ENCODE results near the gene RFX8. TPM values are rescaled to one million over a fixed set of nuclear protein-coding genes. Genes with fewer than 3 reads are reported as not detected.

RFX8 gene
- polyA plus RNA-seq, 1 of the 3 experiments (the other 2 are of a cell fraction): 0.07 TPM

GRCh38 chr2:101480764-101481163, 5.9 kb upstream of the RFX8 start:
- no peaks in the 10 kb centered on the region for H3K79me2 ChIP-seq (ENCODE audit: insufficient read depth)
- H4K20me1 ChIP-seq (ENCODE audit: insufficient read depth): no peaks in the 10 kb centered on the region
- no peaks in the 10 kb centered on the region for H3K9me3 ChIP-seq
- no peaks in the 10 kb centered on the region for H3K36me3 ChIP-seq (replicated peaks in 1 of 2; ENCODE audit: control insufficient read depth in 1 of 2, insufficient read depth in 2 of 2, low read length in 1 of 2)
- TF ChIP-seq FOXM1 (IDR thresholded peaks at IDR 0.05; ENCODE audit: low read depth) (no peak), TCF12 (IDR thresholded peaks at IDR 0.05) (no peak), CHD2 (IDR thresholded peaks at IDR 0.05; ENCODE audit: low read length, partially characterized antibody) (no peak), RXRA (IDR thresholded peaks at IDR 0.05; ENCODE audit: borderline replicate concordance, low read depth) (no peak), RCOR1 (IDR thresholded peaks at IDR 0.05; ENCODE audit: low read length) (no peak), SMC3 (IDR thresholded peaks at IDR 0.05; ENCODE audit: low read depth, low read length) (no peak), RFX5 (IDR thresholded peaks at IDR 0.05; ENCODE audit: low read length) (no peak), TAF1 (IDR thresholded peaks at IDR 0.05; ENCODE audit: borderline replicate concordance, low read depth, low read length) (no peak)
- H3K4me2 ChIP-seq: no peak overlapping the region
- ChIA-PET POLR2A (no interaction called here), CTCF (interaction anchor here (1.6 kb wide), 1 partner anchor 10 kb away, joined by 4 read pairs; no protein-coding TSS in a partner anchor)
- no peak for DNase-seq
- H3F3A ChIP-seq (replicated peaks; ENCODE audit: insufficient read depth): no peaks in the 10 kb centered on the region
- H2AFZ ChIP-seq (ENCODE audit: low read depth): no peak overlapping the region
- no peak overlapping the region for H3K4me3 ChIP-seq (ENCODE audit: low read depth in 2 of 2, low read length in 1 of 2)
- WGBS (ENCODE audit: low lambda C conversion rate): 100% methylated on average over 2 of the region's 8 CpGs
- H3K27ac ChIP-seq (ENCODE audit: low read depth in 2 of 2, low read length in 1 of 2): no peak overlapping the region
- peaks cover 0 to 11% of the 10 kb centered on the region in 2 experiments; a peak in 2 of 4 replicates for H3K4me1 ChIP-seq (ENCODE audit: control insufficient read depth in 1 of 2, insufficient read depth in 2 of 2, low read depth in 1 of 2, low read length in 1 of 2)
- no peaks in the 10 kb centered on the region for H3K27me3 ChIP-seq (ENCODE audit: insufficient read depth)
- H3K9me2 ChIP-seq: no peaks in the 10 kb centered on the region
- H3K9ac ChIP-seq: no peak overlapping the region

GRCh38 chr2:101479810-101480209, 4.9 kb upstream of the RFX8 start:
- TF ChIP-seq RCOR1 (IDR thresholded peaks at IDR 0.05; ENCODE audit: low read length) (no peak), EP300 (IDR thresholded peaks at IDR 0.05; ENCODE audit: borderline replicate concordance in 1 of 2, low read depth in 1 of 2, low read length in 1 of 2) (no peak), GABPA (IDR thresholded peaks at IDR 0.05; ENCODE audit: low read depth) (no peak), SIN3A (IDR thresholded peaks at IDR 0.05; ENCODE audit: borderline replicate concordance, low read depth, low read length) (no peak), RAD21 (IDR thresholded peaks at IDR 0.05; ENCODE audit: low read length) (no peak), JUND (IDR thresholded peaks at IDR 0.05) (no peak), ELF1 (IDR thresholded peaks at IDR 0.05) (no peak), MEF2A (IDR thresholded peaks at IDR 0.05; ENCODE audit: borderline replicate concordance, low read depth) (no peak), FOXJ3 (CRISPR knock-in tag; IDR thresholded peaks at IDR 0.05) (no peak), TEAD4 (IDR thresholded peaks at IDR 0.05; ENCODE audit: borderline replicate concordance, insufficient read depth) (no peak), MAX (IDR thresholded peaks at IDR 0.05; ENCODE audit: low read depth) (no peak), USF1 (IDR thresholded peaks at IDR 0.05; ENCODE audit: borderline replicate concordance, low read depth) (no peak), POLR2AphosphoS5 (IDR thresholded peaks at IDR 0.05; ENCODE audit: low read depth, low read length) (no peak), RXRA (IDR thresholded peaks at IDR 0.05; ENCODE audit: borderline replicate concordance, low read depth) (no peak), SMC3 (IDR thresholded peaks at IDR 0.05; ENCODE audit: low read depth, low read length) (no peak)
- peaks cover 0 to 11% of the 10 kb centered on the region in 2 experiments; a peak in 2 of 4 replicates for H3K4me1 ChIP-seq (ENCODE audit: control insufficient read depth in 1 of 2, insufficient read depth in 2 of 2, low read depth in 1 of 2, low read length in 1 of 2)
- H3K9me2 ChIP-seq: no peaks in the 10 kb centered on the region
- CTCF ChIA-PET: interaction anchor here (1.3 kb wide), 1 partner anchor 92 kb away, joined by 3 read pairs; the partner anchor contains the start of gene CREG2
- WGBS (ENCODE audit: low lambda C conversion rate): 97% methylated on average over 8 of the region's 9 CpGs
- no peak overlapping the region for H2AFZ ChIP-seq (ENCODE audit: low read depth)
- POLR2A ChIA-PET: no interaction called here
- H3K9me3 ChIP-seq: no peaks in the 10 kb centered on the region
- no peak overlapping the region for H3K9ac ChIP-seq
- H3K27me3 ChIP-seq (ENCODE audit: insufficient read depth): no peaks in the 10 kb centered on the region
- H3F3A ChIP-seq (replicated peaks; ENCODE audit: insufficient read depth): no peaks in the 10 kb centered on the region
- no peaks in the 10 kb centered on the region for H3K79me2 ChIP-seq (ENCODE audit: insufficient read depth)
- H3K36me3 ChIP-seq (replicated peaks in 1 of 2; ENCODE audit: control insufficient read depth in 1 of 2, insufficient read depth in 2 of 2, low read length in 1 of 2): no peaks in the 10 kb centered on the region
- no peaks in the 10 kb centered on the region for H4K20me1 ChIP-seq (ENCODE audit: insufficient read depth)
- DNase-seq: no peak
- H3K27ac ChIP-seq (ENCODE audit: low read depth in 2 of 2, low read length in 1 of 2): no peak overlapping the region
- H3K4me3 ChIP-seq (ENCODE audit: low read depth in 2 of 2, low read length in 1 of 2): no peak overlapping the region
- no peak overlapping the region for H3K4me2 ChIP-seq

All from SK-N-SH (cell line).